Measurements from ENCODE around the gene ABTB1.
"Not testable (repeated sequence)": the region's sequence is repeated elsewhere in the genome, so short reads cannot be mapped to it uniquely, and the experiment has no call there.

Gene ABTB1

GRCh38 chr3:127650236-127650635 is 22.5 kb upstream of the ABTB1 start:
- no peak for DNase-seq

- DNase-seq: no peak
Observed at GRCh38 chr3:127651516-127652172, 21.1 kb upstream of the ABTB1 start.

- DNase-seq: peak; percentile 9
Observed at GRCh38 chr3:127652246-127652995, 20.3 kb upstream of the ABTB1 start.

GRCh38 chr3:127654374-127654773 is 18.4 kb upstream of the ABTB1 start:
- no peak for DNase-seq

- DNase-seq: not testable (repeated sequence)
Observed at GRCh38 chr3:127654993-127655392, 17.8 kb upstream of the ABTB1 start.

- DNase-seq: peak; percentile 36
Observed at GRCh38 chr3:127655641-127656040, 17.1 kb upstream of the ABTB1 start.

- DNase-seq: no peak
Observed at GRCh38 chr3:127656906-127657305, 15.8 kb upstream of the ABTB1 start.

- DNase-seq: no peak
Observed at GRCh38 chr3:127658234-127658633, 14.5 kb upstream of the ABTB1 start.

GRCh38 chr3:127660621-127661251 is 12.0 kb upstream of the ABTB1 start:
- no peak for DNase-seq

- DNase-seq: no peak
Observed at GRCh38 chr3:127661600-127661999, 11.2 kb upstream of the ABTB1 start.

- DNase-seq: no peak
Observed at GRCh38 chr3:127662001-127662469, 10.7 kb upstream of the ABTB1 start.

- DNase-seq: no peak
Observed at GRCh38 chr3:127663151-127663550, 9.6 kb upstream of the ABTB1 start.

GRCh38 chr3:127665165-127665564 is 7.6 kb upstream of the ABTB1 start:
- DNase-seq: no peak

- DNase-seq: no peak
Observed at GRCh38 chr3:127665586-127665985, 7.2 kb upstream of the ABTB1 start.

- DNase-seq: no peak
Observed at GRCh38 chr3:127666676-127667075, 6.1 kb upstream of the ABTB1 start.

GRCh38 chr3:127667119-127667681 is 5.6 kb upstream of the ABTB1 start:
- no peak for DNase-seq

- DNase-seq: no peak
Observed at GRCh38 chr3:127668906-127669305, 3.8 kb upstream of the ABTB1 start.

GRCh38 chr3:127669541-127670228 is 3.1 kb upstream of the ABTB1 start:
- no peak for DNase-seq

- DNase-seq: no peak
Observed at GRCh38 chr3:127670229-127670559, 2.6 kb upstream of the ABTB1 start.

- no peak for DNase-seq
Observed at GRCh38 chr3:127670761-127671522, 1.8 kb upstream of the ABTB1 start.

- peak; percentile 28 for DNase-seq
Observed at GRCh38 chr3:127671523-127672428, 976 bp upstream of the ABTB1 start.

All from MV-4-11 (cell line).